Loucy (cell line): ENCODE results near the gene PRG2.

Source experiments
- H2AFZ ChIP-seq: fragments of 200-600 bp; sonication (generic); 2 replicates; pipeline ENCODE4 v1.6.0; 2016; ENCODE audit warnings: antibody characterized with exemption, mild to moderate bottlenecking, low read length, moderate library complexity
- H3F3A ChIP-seq: fragments of 200-600 bp; 2 replicates; pipeline ENCODE4 v1.6.0; 2016; ENCODE audit warnings: antibody characterized with exemption, low read depth, mild to moderate bottlenecking
- H3K27me3 ChIP-seq: fragments of 200-600 bp; sonication (generic); 2 replicates; pipeline ENCODE4 v1.6.1; 2014; ENCODE audit warnings: low read length, mild to moderate bottlenecking; ENCODE audit not compliant: insufficient read depth, poor library complexity, severe bottlenecking
- H3K36me3 ChIP-seq: fragments of 200-600 bp; sonication (generic); 2 replicates; pipeline ENCODE4 v1.6.1; 2016; ENCODE audit warnings: low read length; ENCODE audit not compliant: insufficient read depth
- H3K4me1 ChIP-seq: fragments of 200-600 bp; sonication (generic); 2 replicates; pipeline ENCODE4 v1.5.1; 2014; ENCODE audit warnings: low read length, mild to moderate bottlenecking; ENCODE audit not compliant: insufficient read depth, poor library complexity, severe bottlenecking
- H3K4me2 ChIP-seq: fragments of 200-600 bp; sonication (generic); 2 replicates; pipeline ENCODE4 v1.6.0; 2014; ENCODE audit warnings: antibody characterized with exemption, low read length, low read depth, mild to moderate bottlenecking; ENCODE audit not compliant: poor library complexity, severe bottlenecking
- H3K4me3 ChIP-seq: fragments of 200-600 bp; sonication (generic); 2 replicates; pipeline ENCODE4 v1.5.1; 2014; ENCODE audit warnings: low read length, mild to moderate bottlenecking, mixed read lengths; ENCODE audit not compliant: poor library complexity, severe bottlenecking
- H3K79me2 ChIP-seq: fragments of 200-600 bp; sonication (generic); 2 replicates; pipeline ENCODE4 v1.6.1; 2014; ENCODE audit warnings: low read length; ENCODE audit not compliant: insufficient read depth
- H3K9ac ChIP-seq: fragments of 200-600 bp; sonication (generic); 2 replicates; pipeline ENCODE4 v1.6.0; 2014; ENCODE audit warnings: mild to moderate bottlenecking, low read depth, low read length, moderate library complexity; ENCODE audit not compliant: poor library complexity, severe bottlenecking
- H3K9me2 ChIP-seq: fragments of 200-600 bp; sonication (generic); replicated peaks from 2 replicates; pipeline ENCODE4 v1.6.1; 2016; ENCODE audit warnings: low read depth, low read length, mixed read lengths
- H3K9me3 ChIP-seq: fragments of 200-600 bp; sonication (generic); 2 replicates; pipeline ENCODE4 v1.6.1; 2014; ENCODE audit warnings: mild to moderate bottlenecking, antibody characterized with exemption, low read length, low read depth; ENCODE audit not compliant: insufficient read depth
- H4K20me1 ChIP-seq: fragments of 200-600 bp; sonication (generic); 2 replicates; pipeline ENCODE4 v1.6.0; 2014; ENCODE audit warnings: antibody characterized with exemption, low read length, mild to moderate bottlenecking; ENCODE audit not compliant: insufficient read depth, poor library complexity, severe bottlenecking
- CTCF ChIP-seq: fragments of 200-600 bp; sonication (generic); conservative IDR thresholded peaks from 2 replicates; pipeline ENCODE4 v1.5.1; 2014; ENCODE audit warnings: mild to moderate bottlenecking, antibody characterized with exemption, low read length
- EZH2phosphoT487 ChIP-seq: fragments of 200-600 bp; IDR thresholded peaks from 2 replicates; pipeline ENCODE4 v1.6.1; 2018; ENCODE audit warnings: antibody characterized with exemption, mild to moderate bottlenecking, moderate library complexity, borderline replicate concordance

The PRG2 gene

GRCh38 chr11:57375490-57375889, 15.0 kb downstream of the PRG2 start:
- Histone ChIP-seq H3K9me2 (no peaks in the 10 kb centered on the region), H3K4me2 (no peak overlapping the region), H3K79me2 (no peaks in the 10 kb centered on the region), H3F3A (no peaks in the 10 kb centered on the region), H3K9ac (no peak overlapping the region), H3K9me3 (no peaks in the 10 kb centered on the region), H2AFZ (no peak overlapping the region), H3K4me3 (no peak overlapping the region), H4K20me1 (no peaks in the 10 kb centered on the region), H3K27me3 (no peaks in the 10 kb centered on the region), H3K4me1 (peaks cover 9% of the 10 kb centered on the region), H3K36me3 (no peaks in the 10 kb centered on the region)
- TF ChIP-seq EZH2phosphoT487 (no peak), CTCF (no peak)

- Histone ChIP-seq H3K9me2 (no peaks in the 10 kb centered on the region), H3K4me1 (peaks cover 9% of the 10 kb centered on the region), H2AFZ (no peak overlapping the region), H3K9ac (no peak overlapping the region), H4K20me1 (no peaks in the 10 kb centered on the region), H3F3A (no peaks in the 10 kb centered on the region), H3K36me3 (no peaks in the 10 kb centered on the region), H3K9me3 (no peaks in the 10 kb centered on the region), H3K79me2 (no peaks in the 10 kb centered on the region), H3K4me2 (no peak overlapping the region), H3K4me3 (no peak overlapping the region), H3K27me3 (no peaks in the 10 kb centered on the region)
- TF ChIP-seq EZH2phosphoT487 (no peak), CTCF (no peak)
Measured at GRCh38 chr11:57374966-57375365, 15.5 kb downstream of the PRG2 start.

- TF ChIP-seq CTCF, result no peak
- no peak for TF ChIP-seq EZH2phosphoT487
- H3K9me2 ChIP-seq, result no peaks in the 10 kb centered on the region
- no peaks in the 10 kb centered on the region for H3K27me3 ChIP-seq
- no peaks in the 10 kb centered on the region for H4K20me1 ChIP-seq
- no peak overlapping the region for H3K9ac ChIP-seq
- H2AFZ ChIP-seq, result no peak overlapping the region
- H3K79me2 ChIP-seq, result no peaks in the 10 kb centered on the region
- H3K4me2 ChIP-seq, result no peak overlapping the region
- no peaks in the 10 kb centered on the region for H3K9me3 ChIP-seq
- H3F3A ChIP-seq, result no peaks in the 10 kb centered on the region
- H3K4me1 ChIP-seq, result peaks cover 9% of the 10 kb centered on the region
- no peaks in the 10 kb centered on the region for H3K36me3 ChIP-seq
- no peak overlapping the region for H3K4me3 ChIP-seq
Measured at GRCh38 chr11:57373146-57373545, 17.3 kb downstream of the PRG2 start.
